Ishikawa (cell line): Measurements from ENCODE around the gene RDH14.

Experiments
- CEBPB ChIP-seq: IDR thresholded peaks from 2 replicates; pipeline ENCODE4 v1.6.1; 2012
- CREB1 ChIP-seq: IDR thresholded peaks from 2 replicates; pipeline ENCODE4 v1.6.1; 2012; ENCODE audit warnings: low read depth
- EGR1 ChIP-seq: IDR thresholded peaks from 2 replicates; pipeline ENCODE4 v1.6.1; 2012
- EP300 ChIP-seq: IDR thresholded peaks from 2 replicates; pipeline ENCODE4 v1.6.1; 2012; ENCODE audit warnings: borderline replicate concordance
- FOXM1 ChIP-seq: IDR thresholded peaks from 2 replicates; pipeline ENCODE4 v1.6.1; 2012; ENCODE audit warnings: low read depth, borderline replicate concordance
- MAX ChIP-seq: IDR thresholded peaks from 2 replicates; pipeline ENCODE4 v1.6.1; 2012
- NFIC ChIP-seq: IDR thresholded peaks from 2 replicates; pipeline ENCODE4 v1.6.1; 2012
- RAD21 ChIP-seq: IDR thresholded peaks from 2 replicates; pipeline ENCODE4 v1.6.1; 2012; ENCODE audit warnings: low read depth
- REST ChIP-seq: IDR thresholded peaks from 2 replicates; pipeline ENCODE4 v1.6.1; 2012; ENCODE audit warnings: low read depth, mild to moderate bottlenecking
- TAF1 ChIP-seq: IDR thresholded peaks from 2 replicates; pipeline ENCODE4 v1.6.1; 2012; ENCODE audit warnings: low read depth, mild to moderate bottlenecking
- TCF12 ChIP-seq: IDR thresholded peaks from 2 replicates; pipeline ENCODE4 v1.6.1; 2012; ENCODE audit warnings: low read depth
- TEAD4 ChIP-seq: IDR thresholded peaks from 2 replicates; pipeline ENCODE4 v1.6.1; 2012
- USF1 ChIP-seq: IDR thresholded peaks from 2 replicates; pipeline ENCODE4 v1.6.1; 2012
- YY1 ChIP-seq: IDR thresholded peaks from 2 replicates; pipeline ENCODE4 v1.6.1; 2012; ENCODE audit warnings: low read depth
- ZBTB7A ChIP-seq: IDR thresholded peaks from 2 replicates; pipeline ENCODE4 v1.6.1; 2012; ENCODE audit warnings: low read depth

Gene RDH14

GRCh38 chr2:18588802-18589201, 28.3 kb upstream of the RDH14 start:
- TF ChIP-seq RAD21 = no peak
- TF ChIP-seq USF1 = no peak
- no peak for TF ChIP-seq NFIC
- TF ChIP-seq TEAD4 = no peak
- no peak for TF ChIP-seq MAX
- TF ChIP-seq CEBPB = no peak

- TF ChIP-seq FOXM1 = no peak
- TF ChIP-seq CEBPB = no peak
- TF ChIP-seq EGR1 = no peak
- TF ChIP-seq REST = no peak
- TF ChIP-seq EP300 = no peak
- TF ChIP-seq CREB1 = no peak
- TF ChIP-seq YY1 = no peak
- no peak for TF ChIP-seq TAF1
Observed at GRCh38 chr2:18588049-18588448, 27.6 kb upstream of the RDH14 start.

- TF ChIP-seq REST = no peak
- no peak for TF ChIP-seq RAD21
- TF ChIP-seq EGR1 = no peak
- no peak for TF ChIP-seq YY1
- no peak for TF ChIP-seq EP300
- no peak for TF ChIP-seq ZBTB7A
- no peak for TF ChIP-seq TEAD4
- TF ChIP-seq USF1 = no peak
- TF ChIP-seq MAX = no peak
- no peak for TF ChIP-seq CEBPB
- no peak for TF ChIP-seq TCF12
- no peak for TF ChIP-seq FOXM1
- no peak for TF ChIP-seq NFIC
- no peak for TF ChIP-seq TAF1
Observed at GRCh38 chr2:18585526-18585925, 25.1 kb upstream of the RDH14 start.

- no peak for TF ChIP-seq NFIC
- TF ChIP-seq CREB1 = no peak
- TF ChIP-seq USF1 = no peak
- TF ChIP-seq YY1 = no peak
- TF ChIP-seq CEBPB = no peak
- TF ChIP-seq EGR1 = no peak
- no peak for TF ChIP-seq FOXM1
- TF ChIP-seq MAX = no peak
- no peak for TF ChIP-seq RAD21
- TF ChIP-seq ZBTB7A = no peak
- TF ChIP-seq TCF12 = no peak
- no peak for TF ChIP-seq TEAD4
- TF ChIP-seq TAF1 = no peak
- no peak for TF ChIP-seq EP300
- TF ChIP-seq REST = no peak
Observed at GRCh38 chr2:18584608-18584954, 24.1 kb upstream of the RDH14 start.
